Nephron progenitor cell (in vitro differentiated cells): ENCODE measurements around the gene POU2F3.

Experiments
- DNase-seq: peaks from one replicate; pipeline ENCODE4 v3.0.0; 2021
- H3K27ac Mint-ChIP-seq: 2 replicates; pipeline ENCODE4 v1.8.0; 2021; ENCODE audit warnings: mild to moderate bottlenecking, moderate library complexity, mixed read lengths
- H3K27me3 Mint-ChIP-seq: 2 replicates; pipeline ENCODE4 v1.8.0; 2021; ENCODE audit warnings: mild to moderate bottlenecking, low read depth, mixed read lengths; ENCODE audit not compliant: poor library complexity
- H3K36me3 Mint-ChIP-seq: 2 replicates; pipeline ENCODE4 v1.8.0; 2021; ENCODE audit warnings: low read depth, mixed read lengths
- H3K4me1 Mint-ChIP-seq: 2 replicates; pipeline ENCODE4 v1.8.0; 2021; ENCODE audit warnings: mixed read lengths
- H3K4me3 Mint-ChIP-seq: 2 replicates; pipeline ENCODE4 v1.8.0; 2021; ENCODE audit warnings: mild to moderate bottlenecking, moderate library complexity, mixed read lengths
- H3K9me3 Mint-ChIP-seq: 2 replicates; pipeline ENCODE4 v1.8.0; 2021; ENCODE audit warnings: mild to moderate bottlenecking, moderate library complexity, mixed read lengths
- TF ChIP-seq, protein P1 (sequence below): fragments of 200-600 bp; sonication (generic); IDR thresholded peaks from 2 replicates; pipeline ENCODE4 v1.5.0; 2021; ENCODE audit warnings: antibody characterized with exemption

The POU2F3 gene

GRCh38 chr11:120365512-120365911, 125.6 kb downstream of the POU2F3 start:
- peaks cover 17% of the 10 kb centered on the region for H3K9me3 Mint-ChIP-seq

More at GRCh38 chr11:120365512-120365911, 125.6 kb downstream of the POU2F3 start:
- no peak overlapping the region for H3K27ac Mint-ChIP-seq
- no peaks in the 10 kb centered on the region for H3K27me3 Mint-ChIP-seq
- TF ChIP-seq, protein P1, sequence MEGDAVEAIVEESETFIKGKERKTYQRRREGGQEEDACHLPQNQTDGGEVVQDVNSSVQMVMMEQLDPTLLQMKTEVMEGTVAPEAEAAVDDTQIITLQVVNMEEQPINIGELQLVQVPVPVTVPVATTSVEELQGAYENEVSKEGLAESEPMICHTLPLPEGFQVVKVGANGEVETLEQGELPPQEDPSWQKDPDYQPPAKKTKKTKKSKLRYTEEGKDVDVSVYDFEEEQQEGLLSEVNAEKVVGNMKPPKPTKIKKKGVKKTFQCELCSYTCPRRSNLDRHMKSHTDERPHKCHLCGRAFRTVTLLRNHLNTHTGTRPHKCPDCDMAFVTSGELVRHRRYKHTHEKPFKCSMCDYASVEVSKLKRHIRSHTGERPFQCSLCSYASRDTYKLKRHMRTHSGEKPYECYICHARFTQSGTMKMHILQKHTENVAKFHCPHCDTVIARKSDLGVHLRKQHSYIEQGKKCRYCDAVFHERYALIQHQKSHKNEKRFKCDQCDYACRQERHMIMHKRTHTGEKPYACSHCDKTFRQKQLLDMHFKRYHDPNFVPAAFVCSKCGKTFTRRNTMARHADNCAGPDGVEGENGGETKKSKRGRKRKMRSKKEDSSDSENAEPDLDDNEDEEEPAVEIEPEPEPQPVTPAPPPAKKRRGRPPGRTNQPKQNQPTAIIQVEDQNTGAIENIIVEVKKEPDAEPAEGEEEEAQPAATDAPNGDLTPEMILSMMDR = no peak
- H3K36me3 Mint-ChIP-seq = peaks cover 28% of the 10 kb centered on the region
- DNase-seq = no peak
- H3K4me3 Mint-ChIP-seq = no peak overlapping the region
- no peaks in the 10 kb centered on the region for H3K4me1 Mint-ChIP-seq
